Ovary (tissue), 9 donors: ENCODE measurements around the gene TPX2. TPM values are rescaled to one million over a fixed set of nuclear protein-coding genes. Genes with fewer than 3 reads are reported as not detected.
"Not testable (repeated sequence)": the region's sequence is repeated elsewhere in the genome, so short reads cannot be mapped to it uniquely, and the experiment has no call there.

Experiments used
- DNase-seq, 5 donors: peaks; one replicate each; pipeline ENCODE4 v3.0.0-alpha.2; 2019 to 2020
- H3K27ac ChIP-seq, 2 donors: fragments of 200-600 bp; one replicate each; pipeline versions ENCODE4 v1.5.1 to v1.8.0; 2019 to 2022
- H3K27me3 ChIP-seq: fragments of 200-600 bp; one replicate; pipeline ENCODE4 v1.8.0; 2022
- H3K36me3 ChIP-seq: fragments of 200-600 bp; sonication (generic); one replicate; pipeline ENCODE4 v1.5.1; 2019
- H3K4me1 ChIP-seq: one replicate; pipeline ENCODE4 v1.8.1; 2013; ENCODE audit warnings: mild to moderate bottlenecking, moderate library complexity; ENCODE audit not compliant: insufficient read depth
- H3K4me3 ChIP-seq: fragments of 200-600 bp; sonication (generic); one replicate; pipeline ENCODE4 v1.5.1; 2017
- H3K9me3 ChIP-seq, 2 donors: fragments of 200-600 bp in 1 of 2; sonication (generic) in 1 of 2; one replicate each; pipeline versions ENCODE4 v1.5.1 to v1.8.1; 2013 to 2019; ENCODE audit warnings: mild to moderate bottlenecking in 1 of 2, moderate library complexity in 1 of 2
- EP300 ChIP-seq: sonication (generic); formaldehyde crosslinking; IDR thresholded peaks from one replicate; pipeline ENCODE4 v1.6.1; 2017; ENCODE audit warnings: antibody characterized with exemption
- POLR2A ChIP-seq: fragments of 450-650 bp; IDR thresholded peaks from one replicate; pipeline ENCODE4 v1.6.1; 2017; ENCODE audit warnings: antibody characterized with exemption, mild to moderate bottlenecking, moderate library complexity
- WGBS, 3 donors: extraction: QIAGEN DNeasy Blood & Tissue Kit in 1 of 3; methylation state at CpG; one replicate each; pipeline versions ENCODE4 v1.1.5 to v1.1.7; 2013 to 2017; 5-methylcytosine and 5-hydroxymethylcytosine counted together
- intact Hi-C, 4 donors: fragments of 100-400 bp; cut with DNase I; formaldehyde crosslinking; loops; one replicate each; pipeline versions ENCODE4 v1.11.0 to v1.15.1; 2022 to 2023
- polyA plus RNA-seq, 2 donors: library from polyadenylated mRNA; stranded (reverse); fragments of 200-250 nt in 1 of 2; fragments of 350-450 nt in 1 of 2; fragmentation: Illumina TruSeq in 1 of 2; extraction: RNeasy Lipid Tissue Mini Kit (QIAGEN cat#74804) in 1 of 2; gene quantifications; one replicate each; pipeline ENCODE4 v1.2.3, GENCODE V29; 2013 to 2014
- total RNA-seq, 7 donors: library from RNA; depleted of rRNA in 2 of 7; stranded (reverse); fragments of >200 nt in 2 of 7; fragmentation: NEBNext Ultra II Directional in 3 of 7; extraction: Animal tissue kit (Norgen Biotek cat#: 25700) in 3 of 7; gene quantifications; one replicate each; pipeline versions ENCODE4 v1.1.0 to v1.2.4, GENCODE V29; 2016 to 2023
- TF ChIP-seq, protein P1 (sequence below), 3 donors: fragments of 450-650 bp in 2 of 3; fragments of 200-600 bp in 1 of 3; IDR thresholded peaks; one replicate each; pipeline versions ENCODE4 v1.5.1 to v1.8.0; 2016 to 2022; ENCODE audit warnings: antibody characterized with exemption in 3 of 3, mild to moderate bottlenecking in 1 of 3
- donor health status: DM: no; HTN: no; CAD: no; lungs with moderate emphysema.
- donor health status: DM: no; HTN: no; CAD: no.
- donor health status: Bipolar disorder and iron deficiency.
- donor health status: DM: yes; HTN: yes; CAD: no.
- donor health status: DM: no; HTN: no; CAD: no.
- donor health status: DM: yes; HTN: yes; CAD: no.

TPX2 gene
- total and polyA plus RNA-seq, 9 donors: 0.10 to 5.2 (median 0.91) TPM

DNA sequence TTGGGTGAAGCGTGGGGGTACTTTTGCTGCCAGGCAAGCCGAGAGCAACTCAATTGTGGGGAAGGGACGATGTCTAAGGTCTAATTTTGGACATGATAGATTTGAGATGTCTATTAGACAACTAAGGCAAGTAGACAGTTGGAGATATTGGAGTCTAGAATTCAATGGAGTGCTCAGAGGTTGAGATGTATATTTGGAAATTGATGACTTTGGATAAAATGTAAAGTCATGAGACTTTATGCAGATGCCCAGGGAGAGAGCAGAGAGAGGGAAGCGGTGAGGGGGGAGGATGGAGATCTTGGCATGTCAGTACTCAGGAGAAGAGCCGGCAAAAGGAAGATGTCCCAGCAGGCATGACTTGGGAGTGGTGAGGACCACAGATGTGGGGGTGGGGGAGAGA lies 87.0 kb downstream of the TPX2 start:
- no peaks in the 10 kb centered on the region for H3K9me3 ChIP-seq
- no peaks in the 10 kb centered on the region for H3K27me3 ChIP-seq
- DNase-seq: no peak
- H3K36me3 ChIP-seq: no peaks in the 10 kb centered on the region
- no peak overlapping the region for H3K27ac ChIP-seq
- TF ChIP-seq POLR2A (no peak), EP300 (no peak)
- TF ChIP-seq, protein P1, sequence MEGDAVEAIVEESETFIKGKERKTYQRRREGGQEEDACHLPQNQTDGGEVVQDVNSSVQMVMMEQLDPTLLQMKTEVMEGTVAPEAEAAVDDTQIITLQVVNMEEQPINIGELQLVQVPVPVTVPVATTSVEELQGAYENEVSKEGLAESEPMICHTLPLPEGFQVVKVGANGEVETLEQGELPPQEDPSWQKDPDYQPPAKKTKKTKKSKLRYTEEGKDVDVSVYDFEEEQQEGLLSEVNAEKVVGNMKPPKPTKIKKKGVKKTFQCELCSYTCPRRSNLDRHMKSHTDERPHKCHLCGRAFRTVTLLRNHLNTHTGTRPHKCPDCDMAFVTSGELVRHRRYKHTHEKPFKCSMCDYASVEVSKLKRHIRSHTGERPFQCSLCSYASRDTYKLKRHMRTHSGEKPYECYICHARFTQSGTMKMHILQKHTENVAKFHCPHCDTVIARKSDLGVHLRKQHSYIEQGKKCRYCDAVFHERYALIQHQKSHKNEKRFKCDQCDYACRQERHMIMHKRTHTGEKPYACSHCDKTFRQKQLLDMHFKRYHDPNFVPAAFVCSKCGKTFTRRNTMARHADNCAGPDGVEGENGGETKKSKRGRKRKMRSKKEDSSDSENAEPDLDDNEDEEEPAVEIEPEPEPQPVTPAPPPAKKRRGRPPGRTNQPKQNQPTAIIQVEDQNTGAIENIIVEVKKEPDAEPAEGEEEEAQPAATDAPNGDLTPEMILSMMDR (IDR thresholded peaks at IDR 0.05): no peak
- H3K4me1 ChIP-seq: no peaks in the 10 kb centered on the region
- 86 to 92% (median 89%) methylated on average over 5 of the region's 5 CpGs for WGBS, 3 donors
- intact Hi-C loops: no loop called here
- H3K4me3 ChIP-seq: no peak overlapping the region

DNA sequence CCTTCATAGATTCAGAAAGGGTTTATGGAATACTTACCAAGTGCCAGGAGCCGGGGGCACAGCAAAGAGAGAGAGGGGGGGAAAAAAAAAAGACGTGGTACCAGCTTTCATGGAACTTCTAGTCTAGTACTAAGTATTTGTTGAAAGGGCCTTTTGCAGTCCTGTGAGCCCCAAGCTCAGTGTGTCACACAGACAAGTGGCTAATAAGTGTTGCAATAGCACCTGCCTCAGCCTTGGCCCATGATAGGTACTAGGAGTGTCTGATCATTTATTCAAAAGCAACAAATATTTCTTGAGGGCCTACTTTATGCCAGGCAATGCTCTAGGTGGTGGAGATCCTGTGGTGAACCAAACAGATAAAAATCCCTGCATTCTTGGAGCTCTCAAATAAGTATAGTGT lies 88.0 kb downstream of the TPX2 start:
- Histone ChIP-seq H3K27me3 (no peaks in the 10 kb centered on the region), H3K4me3 (no peak overlapping the region), H3K4me1 (no peaks in the 10 kb centered on the region), H3K27ac (no peak overlapping the region), H3K36me3 (no peaks in the 10 kb centered on the region), H3K9me3 (no peaks in the 10 kb centered on the region)
- intact Hi-C loops: no loop called here
- no peak for DNase-seq
- 71 to 79% (median 75%) methylated on average over 2 of the region's 2 CpGs for WGBS, 3 donors
- TF ChIP-seq EP300 (no peak), POLR2A (no peak)
- TF ChIP-seq, protein P1 (IDR thresholded peaks at IDR 0.05): no peak

DNA sequence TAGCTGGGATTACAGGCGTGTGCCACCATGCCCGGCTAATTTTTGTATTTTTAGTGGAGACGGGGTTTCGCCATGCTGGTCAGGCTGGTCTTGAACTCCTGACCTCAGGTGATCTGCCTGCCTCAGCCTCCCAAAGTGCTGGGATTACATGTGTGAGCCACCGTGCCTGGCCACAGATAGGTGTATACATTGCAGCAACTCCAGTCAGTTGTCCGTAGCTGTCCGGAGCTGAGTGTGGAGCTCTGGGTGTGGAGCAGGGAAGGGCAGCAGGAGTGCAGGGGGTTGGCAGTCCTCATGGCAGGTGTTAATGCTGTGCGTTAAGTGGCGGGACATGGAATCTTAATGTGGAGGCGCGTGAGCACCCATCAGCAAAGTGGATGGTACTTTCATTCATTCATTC lies 88.9 kb downstream of the TPX2 start:
- H3K27me3 ChIP-seq, H3K27ac ChIP-seq, H3K9me3 ChIP-seq, H3K4me3 ChIP-seq, H3K36me3 ChIP-seq, DNase-seq, intact Hi-C loops, H3K4me1 ChIP-seq: not testable (repeated sequence)
- 92 to 96% (median 95%) methylated on average over 11 of the region's 11 CpGs for WGBS, 3 donors

DNA sequence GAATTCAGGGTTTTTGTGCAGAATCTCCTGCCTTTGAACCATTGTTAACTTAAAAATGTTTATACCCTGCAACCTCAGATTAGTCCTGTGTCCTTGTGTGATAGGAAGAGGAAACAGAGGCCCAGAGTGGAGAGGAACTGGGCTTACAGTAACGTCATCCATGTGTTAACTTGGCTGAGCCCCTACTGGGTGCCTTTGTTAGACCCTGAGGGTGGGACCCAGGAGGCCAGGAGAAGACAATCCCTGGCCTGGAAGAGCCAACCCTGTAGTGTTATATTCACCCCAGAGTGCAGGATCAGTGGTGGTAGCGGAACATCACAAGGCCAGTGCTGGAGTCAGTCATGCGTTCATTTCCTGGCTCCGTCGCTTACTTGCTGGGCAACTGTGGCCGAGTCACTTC lies 90.6 kb downstream of the TPX2 start:
- TF ChIP-seq POLR2A (no peak), EP300 (no peak)
- TF ChIP-seq, protein P1 (IDR thresholded peaks at IDR 0.05): no peak
- intact Hi-C loops: no loop called here
- Histone ChIP-seq H3K36me3 (no peaks in the 10 kb centered on the region), H3K27me3 (no peaks in the 10 kb centered on the region), H3K9me3 (no peaks in the 10 kb centered on the region), H3K4me1 (no peaks in the 10 kb centered on the region), H3K27ac (no peak overlapping the region), H3K4me3 (no peak overlapping the region)
- 84 to 87% (median 86%) methylated on average over 6 of the region's 6 CpGs for WGBS, 3 donors
- no peak for DNase-seq

DNA sequence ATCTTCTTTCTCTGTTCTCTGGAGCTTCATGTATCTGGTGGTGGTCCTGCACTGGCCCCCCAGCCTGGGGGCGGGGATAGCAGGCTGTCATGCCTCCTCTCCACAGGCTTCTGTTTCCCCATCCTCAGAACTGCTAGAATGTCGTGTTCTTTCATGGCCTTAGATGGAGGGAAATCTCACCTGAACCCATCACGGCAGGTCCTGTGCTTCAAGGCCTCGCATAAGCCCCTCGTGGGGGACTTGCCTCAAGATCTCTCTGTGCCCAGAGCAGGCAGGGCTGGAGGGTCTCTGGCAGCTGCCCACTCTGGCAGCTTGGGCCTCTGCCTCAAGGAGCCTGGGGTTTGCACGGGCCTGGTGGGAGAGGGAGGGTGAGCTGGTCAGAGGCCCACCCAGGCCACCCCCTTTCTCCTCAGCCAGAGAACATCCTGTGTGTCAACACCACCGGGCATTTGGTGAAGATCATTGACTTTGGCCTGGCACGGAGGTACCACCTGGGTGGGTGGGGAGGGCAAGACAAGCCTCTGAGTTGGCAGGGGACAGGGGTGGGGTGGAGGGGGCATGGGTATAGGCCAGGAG lies 91.4 kb downstream of the TPX2 start:
- H3K27me3 ChIP-seq: no peaks in the 10 kb centered on the region

More for the DNA sequence above, 91.4 kb downstream of the TPX2 start:
- 81 to 91% (median 90%) methylated on average over 5 to 8 of the region's 8 CpGs for WGBS, 3 donors
- Histone ChIP-seq H3K4me1 (no peaks in the 10 kb centered on the region), H3K4me3 (no peak overlapping the region), H3K36me3 (no peaks in the 10 kb centered on the region), H3K27ac (no peak overlapping the region), H3K9me3 (no peaks in the 10 kb centered on the region)
- TF ChIP-seq POLR2A (no peak), EP300 (no peak)
- TF ChIP-seq, protein P1 (IDR thresholded peaks at IDR 0.05): no peak
- no peak for DNase-seq
- intact Hi-C loops: no loop called here
